Panc1 (cell line): ENCODE results near the gene SCART1. TPM values are rescaled to one million over a fixed set of nuclear protein-coding genes. Genes with fewer than 3 reads are reported as not detected.

Experiments used
- ATAC-seq: fragments of 200-7000 bp; cut with Tn5 transposase; 2 replicates; pipeline ENCODE4 v1.9.1; 2020; ENCODE audit warnings: mild to moderate bottlenecking, moderate library complexity
- BruUV-seq: library from RNA; stranded (reverse); fragments of 400-500 nt; replicated peaks from 2 replicates; lab custom pipeline; 2021; lab: Mats Ljungman, UMichigan
- CTCF ChIA-PET: fragments of 300-600 bp; sonication (Branson Sonifier 250); formaldehyde crosslinking; loops from one replicate; lab custom pipeline; 2022; ENCODE audit warnings: antibody characterized with exemption; lab: Charles Lee
- POLR2A ChIA-PET: fragments of 300-600 bp; sonication (Branson Sonifier 250); formaldehyde crosslinking; loops from one replicate; lab custom pipeline; 2022; ENCODE audit warnings: antibody characterized with exemption; lab: Charles Lee
- DNase-seq: peaks from one replicate; pipeline ENCODE4 v3.0.0-alpha.2; 2010; ENCODE audit warnings: low read depth, low spot score
- H3K27ac ChIP-seq: 2 replicates; pipeline ENCODE4 v1.5.1; 2011; ENCODE audit warnings: mild to moderate bottlenecking, low read length, inconsistent platforms
- H3K27me3 ChIP-seq: fragments of 200-500 bp; sonication (Bioruptor generic); 2 replicates; pipeline ENCODE4 v1.6.0; 2014; ENCODE audit warnings: low read length, inconsistent platforms; ENCODE audit not compliant: control insufficient read depth, insufficient read depth
- H3K36me3 ChIP-seq: fragments of 200-500 bp; sonication (Bioruptor generic); 2 replicates; pipeline ENCODE4 v1.5.1; 2014; ENCODE audit warnings: inconsistent platforms, mild to moderate bottlenecking, low read length, moderate library complexity; ENCODE audit not compliant: control insufficient read depth, insufficient read depth
- H3K4me1 ChIP-seq: 2 replicates; pipeline ENCODE4 v1.5.1; 2011; ENCODE audit warnings: inconsistent platforms, mild to moderate bottlenecking, low read length, moderate library complexity; ENCODE audit not compliant: control insufficient read depth, insufficient read depth
- H3K4me3 ChIP-seq, 2 experiments: 2 replicates each; pipeline ENCODE4 v1.5.1; 2011 to 2012; ENCODE audit warnings: low read depth in 2 of 2, low read length in 2 of 2, mild to moderate bottlenecking in 2 of 2, inconsistent platforms in 1 of 2, moderate library complexity in 1 of 2
- H3K9me3 ChIP-seq: fragments of 200-500 bp; sonication (Bioruptor generic); 2 replicates; pipeline ENCODE4 v1.5.1; 2014; ENCODE audit warnings: low read depth, mild to moderate bottlenecking, inconsistent platforms, low read length, moderate library complexity; ENCODE audit not compliant: control insufficient read depth, insufficient read depth
- POLR2AphosphoS5 ChIP-seq: IDR thresholded peaks from 2 replicates; pipeline ENCODE4 v1.6.1; 2012; ENCODE audit warnings: mild to moderate bottlenecking, low read depth, low read length, moderate library complexity
- REST ChIP-seq, 2 experiments: IDR thresholded peaks; 2 replicates each; pipeline ENCODE4 v1.6.1; 2011 to 2012; ENCODE audit warnings: low read depth in 2 of 2, control low read depth in 1 of 2, low read length in 1 of 2, mild to moderate bottlenecking in 1 of 2, moderate library complexity in 1 of 2; ENCODE audit not compliant: insufficient read depth in 1 of 2
- SIN3A ChIP-seq: IDR thresholded peaks from 2 replicates; pipeline ENCODE4 v1.6.1; 2012; ENCODE audit warnings: low read depth, mild to moderate bottlenecking, low read length, moderate library complexity, borderline replicate concordance; ENCODE audit not compliant: insufficient read depth
- TCF7L2 ChIP-seq: IDR thresholded peaks from 2 replicates; pipeline ENCODE4 v1.6.1; 2011; ENCODE audit warnings: mild to moderate bottlenecking, low read depth, low read length, inconsistent platforms
- in situ Hi-C: cut with HindIII; loops from 2 replicates; pipeline ENCODE4 v1.10.0; 2016; ENCODE audit warnings: low sequenced_read_pairs, low pct_unique_long_range_greater_than_20kb
- intact Hi-C: fragments of 100-400 bp; cut with micrococcal nuclease; formaldehyde crosslinking; loops from one replicate; pipeline ENCODE4 v1.10.0; 2022; ENCODE audit not compliant: unreplicated experiment
- total RNA-seq: library from RNA; stranded (reverse); gene quantifications from one replicate; pipeline ENCODE4 v1.2.1, GENCODE V29; 2021; ENCODE audit not compliant: unreplicated experiment
- TF ChIP-seq, protein P1 (sequence below): fragments of 450-650 bp; IDR thresholded peaks from 2 replicates; pipeline ENCODE4 v1.5.1; 2017; ENCODE audit warnings: mild to moderate bottlenecking

Gene SCART1
- total RNA-seq, 1 experiment from 2014 or later: 0.57 TPM

- Histone ChIP-seq H3K36me3 (no peaks in the 10 kb centered on the region), H3K27me3 (no peaks in the 10 kb centered on the region), H3K9me3 (no peaks in the 10 kb centered on the region), H3K4me3 (no peak overlapping the region), H3K4me1 (peaks cover 21% of the 10 kb centered on the region), H3K27ac (no peak overlapping the region)
- no TSS peak for BruUV-seq
- TF ChIP-seq SIN3A (no peak), REST (IDR thresholded peaks at IDR 0.05; ENCODE audit: insufficient read depth in 1 of 2, low read depth in 2 of 2, low read length in 1 of 2) (no peak), POLR2AphosphoS5 (no peak), TCF7L2 (no peak)
- TF ChIP-seq, protein P1, sequence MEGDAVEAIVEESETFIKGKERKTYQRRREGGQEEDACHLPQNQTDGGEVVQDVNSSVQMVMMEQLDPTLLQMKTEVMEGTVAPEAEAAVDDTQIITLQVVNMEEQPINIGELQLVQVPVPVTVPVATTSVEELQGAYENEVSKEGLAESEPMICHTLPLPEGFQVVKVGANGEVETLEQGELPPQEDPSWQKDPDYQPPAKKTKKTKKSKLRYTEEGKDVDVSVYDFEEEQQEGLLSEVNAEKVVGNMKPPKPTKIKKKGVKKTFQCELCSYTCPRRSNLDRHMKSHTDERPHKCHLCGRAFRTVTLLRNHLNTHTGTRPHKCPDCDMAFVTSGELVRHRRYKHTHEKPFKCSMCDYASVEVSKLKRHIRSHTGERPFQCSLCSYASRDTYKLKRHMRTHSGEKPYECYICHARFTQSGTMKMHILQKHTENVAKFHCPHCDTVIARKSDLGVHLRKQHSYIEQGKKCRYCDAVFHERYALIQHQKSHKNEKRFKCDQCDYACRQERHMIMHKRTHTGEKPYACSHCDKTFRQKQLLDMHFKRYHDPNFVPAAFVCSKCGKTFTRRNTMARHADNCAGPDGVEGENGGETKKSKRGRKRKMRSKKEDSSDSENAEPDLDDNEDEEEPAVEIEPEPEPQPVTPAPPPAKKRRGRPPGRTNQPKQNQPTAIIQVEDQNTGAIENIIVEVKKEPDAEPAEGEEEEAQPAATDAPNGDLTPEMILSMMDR: no peak
- POLR2A ChIA-PET: interaction anchor here (0.6 kb wide), 2 partner anchors 39 to 62 kb away, joined by 3 to 5 read pairs; partner anchors contain the start of gene FUOM
- DNase-seq: no peak
- CTCF ChIA-PET: no interaction called here
- ATAC-seq: no peak
- intact Hi-C loops (no loop called here), in situ Hi-C loops (no loop called here)
These were observed 33.7 kb upstream of the SCART1 start for GRCh38 chr10:133420028-133420427.

DNA sequence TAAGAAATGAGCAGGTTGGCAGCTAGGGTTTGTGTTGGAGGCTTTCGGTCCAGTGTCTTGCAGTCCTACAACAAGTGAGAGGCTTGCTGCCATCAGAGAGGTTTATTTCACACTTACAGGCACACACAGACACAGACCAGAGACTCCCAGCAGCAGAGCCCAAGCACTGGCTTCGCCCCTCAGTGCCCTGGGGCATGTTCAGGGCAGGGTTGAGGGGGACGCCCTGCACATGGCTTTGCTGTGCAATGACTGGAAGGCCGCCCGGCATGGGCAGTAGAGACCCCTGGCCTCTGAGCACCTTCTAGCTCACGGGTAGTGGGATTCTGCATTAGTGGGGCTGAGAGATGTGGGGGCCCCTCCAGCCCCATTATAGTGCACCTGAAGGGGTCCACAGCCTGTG lies 33.2 kb upstream of the SCART1 start:
- CTCF ChIA-PET: no interaction called here

More for the DNA sequence above, 33.2 kb upstream of the SCART1 start:
- no peak for TF ChIP-seq REST (IDR thresholded peaks at IDR 0.05; ENCODE audit: insufficient read depth in 1 of 2, low read depth in 2 of 2, low read length in 1 of 2)
- TF ChIP-seq POLR2AphosphoS5: no peak
- TF ChIP-seq, protein P1: no peak
- no peak for TF ChIP-seq SIN3A
- no peaks in the 10 kb centered on the region for H3K36me3 ChIP-seq
- no peak for DNase-seq
- H3K4me1 ChIP-seq: peaks cover 21% of the 10 kb centered on the region
- POLR2A ChIA-PET: no interaction called here
- H3K27me3 ChIP-seq: no peaks in the 10 kb centered on the region
- no peak for ATAC-seq
- in situ Hi-C loops (no loop called here), intact Hi-C loops (no loop called here)
- H3K4me3 ChIP-seq: no peak overlapping the region
- H3K9me3 ChIP-seq: no peaks in the 10 kb centered on the region
- no TSS peak for BruUV-seq
- no peak overlapping the region for H3K27ac ChIP-seq
